Measurements from ENCODE around the gene PHACTR1. TPM values are rescaled to one million over a fixed set of nuclear protein-coding genes. Genes with fewer than 3 reads are reported as not detected.

Gene PHACTR1
- total RNA-seq, 1 donor from 2014 or later = 50.7 TPM

DNA sequence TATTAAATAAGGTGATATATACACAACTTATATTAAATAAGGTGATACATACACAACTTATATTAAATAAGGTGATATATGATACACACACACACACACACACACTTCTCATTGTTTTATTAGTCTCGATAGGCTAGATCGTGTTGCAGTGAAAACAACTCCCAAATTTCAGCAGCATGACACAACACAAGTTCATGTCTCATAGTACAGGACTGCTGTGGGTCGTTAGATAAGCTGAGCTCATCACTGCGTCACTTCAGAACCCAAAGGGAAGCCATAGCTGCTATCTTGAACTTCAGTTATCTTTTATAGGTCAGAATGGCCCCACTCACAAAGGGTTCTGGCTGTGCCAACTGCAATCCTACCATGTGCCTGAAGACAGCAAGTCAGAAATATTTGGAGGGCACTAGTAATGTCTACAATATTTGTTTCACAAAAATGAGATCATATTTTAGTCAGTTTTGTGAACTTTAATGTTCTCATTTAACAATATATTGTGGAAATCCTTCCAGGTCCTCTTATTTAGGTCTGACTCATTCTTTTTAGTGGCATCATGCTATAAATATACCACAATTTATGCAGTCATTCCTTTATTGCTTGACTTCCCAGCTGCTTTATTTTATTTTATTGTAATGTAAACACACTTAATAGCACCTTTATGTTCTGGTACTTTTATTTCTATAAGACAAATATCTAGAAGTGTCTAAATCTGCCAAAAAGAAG is 290.2 kb downstream of the PHACTR1 start:
- no peak for DNase-seq
- Mint-ChIP-seq H3K4me1 (ENCODE audit: low read depth, unreplicated experiment) (peaks cover 9% of the 10 kb centered on the region), H3K9me3 (ENCODE audit: unreplicated experiment) (peaks cover 4% of the 10 kb centered on the region), H3K4me3 (ENCODE audit: unreplicated experiment) (no peak overlapping the region), H3K36me3 (ENCODE audit: unreplicated experiment) (no peaks in the 10 kb centered on the region), H3K27me3 (ENCODE audit: unreplicated experiment) (peaks cover 6% of the 10 kb centered on the region), H3K27ac (ENCODE audit: unreplicated experiment) (no peak overlapping the region)
- TF ChIP-seq, protein P1, sequence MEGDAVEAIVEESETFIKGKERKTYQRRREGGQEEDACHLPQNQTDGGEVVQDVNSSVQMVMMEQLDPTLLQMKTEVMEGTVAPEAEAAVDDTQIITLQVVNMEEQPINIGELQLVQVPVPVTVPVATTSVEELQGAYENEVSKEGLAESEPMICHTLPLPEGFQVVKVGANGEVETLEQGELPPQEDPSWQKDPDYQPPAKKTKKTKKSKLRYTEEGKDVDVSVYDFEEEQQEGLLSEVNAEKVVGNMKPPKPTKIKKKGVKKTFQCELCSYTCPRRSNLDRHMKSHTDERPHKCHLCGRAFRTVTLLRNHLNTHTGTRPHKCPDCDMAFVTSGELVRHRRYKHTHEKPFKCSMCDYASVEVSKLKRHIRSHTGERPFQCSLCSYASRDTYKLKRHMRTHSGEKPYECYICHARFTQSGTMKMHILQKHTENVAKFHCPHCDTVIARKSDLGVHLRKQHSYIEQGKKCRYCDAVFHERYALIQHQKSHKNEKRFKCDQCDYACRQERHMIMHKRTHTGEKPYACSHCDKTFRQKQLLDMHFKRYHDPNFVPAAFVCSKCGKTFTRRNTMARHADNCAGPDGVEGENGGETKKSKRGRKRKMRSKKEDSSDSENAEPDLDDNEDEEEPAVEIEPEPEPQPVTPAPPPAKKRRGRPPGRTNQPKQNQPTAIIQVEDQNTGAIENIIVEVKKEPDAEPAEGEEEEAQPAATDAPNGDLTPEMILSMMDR (IDR thresholded peaks at IDR 0.05; ENCODE audit: partially characterized antibody, unreplicated experiment) = no peak

GRCh38 chr6:13007744-13008143 is 291.2 kb downstream of the PHACTR1 start:
- Mint-ChIP-seq H3K36me3 (ENCODE audit: unreplicated experiment) (no peaks in the 10 kb centered on the region), H3K4me1 (ENCODE audit: low read depth, unreplicated experiment) (peaks cover 9% of the 10 kb centered on the region), H3K27ac (ENCODE audit: unreplicated experiment) (no peak overlapping the region), H3K27me3 (ENCODE audit: unreplicated experiment) (peaks cover 10% of the 10 kb centered on the region), H3K9me3 (ENCODE audit: unreplicated experiment) (peaks cover 4% of the 10 kb centered on the region), H3K4me3 (ENCODE audit: unreplicated experiment) (no peak overlapping the region)
- no peak for DNase-seq
- TF ChIP-seq, protein P1 (IDR thresholded peaks at IDR 0.05; ENCODE audit: partially characterized antibody, unreplicated experiment) = no peak

GRCh38 chr6:13009031-13009430 is 292.5 kb downstream of the PHACTR1 start:
- Mint-ChIP-seq H3K36me3 (ENCODE audit: unreplicated experiment) (no peaks in the 10 kb centered on the region), H3K27me3 (ENCODE audit: unreplicated experiment) (peaks cover 15% of the 10 kb centered on the region), H3K4me1 (ENCODE audit: low read depth, unreplicated experiment) (peaks cover 9% of the 10 kb centered on the region)

GRCh38 chr6:13009461-13009860 is 292.9 kb downstream of the PHACTR1 start:
- H3K27me3 Mint-ChIP-seq (ENCODE audit: unreplicated experiment) = peaks cover 17% of the 10 kb centered on the region
- H3K27ac Mint-ChIP-seq (ENCODE audit: unreplicated experiment) = no peak overlapping the region
- no peak for DNase-seq
- TF ChIP-seq, protein P1 (IDR thresholded peaks at IDR 0.05; ENCODE audit: partially characterized antibody, unreplicated experiment) = no peak
- peaks cover 6% of the 10 kb centered on the region for H3K9me3 Mint-ChIP-seq (ENCODE audit: unreplicated experiment)
- H3K4me1 Mint-ChIP-seq (ENCODE audit: low read depth, unreplicated experiment) = peaks cover 9% of the 10 kb centered on the region
- no peak overlapping the region for H3K4me3 Mint-ChIP-seq (ENCODE audit: unreplicated experiment)
- no peaks in the 10 kb centered on the region for H3K36me3 Mint-ChIP-seq (ENCODE audit: unreplicated experiment)

More at GRCh38 chr6:13009031-13009430, 292.5 kb downstream of the PHACTR1 start:
- DNase-seq = no peak
- TF ChIP-seq, protein P1 (IDR thresholded peaks at IDR 0.05; ENCODE audit: partially characterized antibody, unreplicated experiment) = no peak
- Mint-ChIP-seq H3K9me3 (ENCODE audit: unreplicated experiment) (peaks cover 6% of the 10 kb centered on the region), H3K27ac (ENCODE audit: unreplicated experiment) (no peak overlapping the region), H3K4me3 (ENCODE audit: unreplicated experiment) (no peak overlapping the region)

GRCh38 chr6:13011612-13012146 is 295.1 kb downstream of the PHACTR1 start:
- DNase-seq = no peak
- TF ChIP-seq, protein P1 (IDR thresholded peaks at IDR 0.05; ENCODE audit: partially characterized antibody, unreplicated experiment) = no peak
- Mint-ChIP-seq H3K4me1 (ENCODE audit: low read depth, unreplicated experiment) (no peaks in the 10 kb centered on the region), H3K9me3 (ENCODE audit: unreplicated experiment) (peaks cover 6% of the 10 kb centered on the region), H3K27me3 (ENCODE audit: unreplicated experiment) (peaks cover 19% of the 10 kb centered on the region), H3K4me3 (ENCODE audit: unreplicated experiment) (no peak overlapping the region), H3K27ac (ENCODE audit: unreplicated experiment) (no peak overlapping the region), H3K36me3 (ENCODE audit: unreplicated experiment) (no peaks in the 10 kb centered on the region)

All from glutamatergic neuron (in vitro differentiated cells).